Neural cell (in vitro differentiated cells): ENCODE results near the gene LRFN5. TPM values are rescaled to one million over a fixed set of nuclear protein-coding genes. Genes with fewer than 3 reads are reported as not detected.
A peak's percentile ranks its signal among the peaks of the same experiment; 100 is the strongest.

Experiments used
- H2AFZ ChIP-seq: fragments of 200-600, 300-800 bp; sonication (generic), shearing (Covaris generic); 2 replicates; pipeline ENCODE4 v1.6.0; 2014; ENCODE audit warnings: low read depth, mild to moderate bottlenecking, antibody characterized with exemption, low read length, moderate library complexity
- H3F3A ChIP-seq: fragments of 200-600 bp; shearing (Covaris generic); 2 replicates; pipeline ENCODE4 v1.6.1; 2016; ENCODE audit warnings: mild to moderate bottlenecking, moderate library complexity, mixed read lengths, antibody characterized with exemption, low read length; ENCODE audit not compliant: insufficient read depth, poor library complexity, severe bottlenecking
- H3K27ac ChIP-seq: fragments of 200-600, 300-800 bp; sonication (generic), shearing (Covaris generic); 2 replicates; pipeline ENCODE4 v1.5.1; 2014; ENCODE audit warnings: mild to moderate bottlenecking, low read length, moderate library complexity
- H3K27me3 ChIP-seq: fragments of 300-800, 200-600 bp; sonication (generic), shearing (Covaris generic); 2 replicates; pipeline ENCODE4 v1.6.0; 2014; ENCODE audit warnings: mild to moderate bottlenecking, low read depth, low read length, moderate library complexity; ENCODE audit not compliant: insufficient read depth
- H3K36me3 ChIP-seq: fragments of 300-800, 200-600 bp; sonication (generic), shearing (Covaris generic); 2 replicates; pipeline ENCODE4 v1.5.1; 2014; ENCODE audit warnings: mild to moderate bottlenecking, antibody characterized with exemption, low read length, moderate library complexity; ENCODE audit not compliant: insufficient read depth
- H3K4me2 ChIP-seq: fragments of 300-800, 200-600 bp; sonication (generic), shearing (Covaris generic); 2 replicates; pipeline ENCODE4 v1.6.0; 2014; ENCODE audit warnings: mild to moderate bottlenecking, low read length
- H3K4me3 ChIP-seq: fragments of 300-800, 200-600 bp; sonication (generic), shearing (Covaris generic); 2 replicates; pipeline ENCODE4 v1.5.1; 2014; ENCODE audit warnings: mild to moderate bottlenecking, low read length, moderate library complexity
- H3K79me2 ChIP-seq: fragments of 200-600 bp; shearing (Covaris generic); replicated peaks from 2 replicates; pipeline ENCODE4 v1.6.0; 2014; ENCODE audit warnings: mild to moderate bottlenecking, low read length, moderate library complexity; ENCODE audit not compliant: insufficient read depth
- H3K9ac ChIP-seq: fragments of 300-800, 200-600 bp; sonication (generic), shearing (Covaris generic); 2 replicates; pipeline ENCODE4 v1.6.1; 2016; ENCODE audit warnings: mild to moderate bottlenecking, low read length, mixed read lengths
- H3K9me2 ChIP-seq: fragments of 200-600 bp; shearing (Covaris generic); 2 replicates; pipeline ENCODE4 v1.6.1; 2016; ENCODE audit warnings: mild to moderate bottlenecking, low read length, mixed read lengths; ENCODE audit not compliant: insufficient read depth
- H3K9me3 ChIP-seq: fragments of 200-600, 300-800 bp; sonication (generic), shearing (Covaris generic); 2 replicates; pipeline ENCODE4 v1.6.1; 2016; ENCODE audit warnings: mild to moderate bottlenecking, mixed run types, low read length, moderate library complexity, mixed read lengths
- H4K20me1 ChIP-seq: fragments of 200-600 bp; shearing (Covaris generic); 2 replicates; pipeline ENCODE4 v1.6.1; 2016; ENCODE audit warnings: mild to moderate bottlenecking, mixed run types; ENCODE audit not compliant: insufficient read depth
- CTCF ChIP-seq: fragments of 450-650 bp; IDR thresholded peaks from 2 replicates; pipeline ENCODE4 v1.5.1; 2014; ENCODE audit warnings: antibody characterized with exemption, mild to moderate bottlenecking, moderate library complexity; ENCODE audit not compliant: poor library complexity, severe bottlenecking
- EP300 ChIP-seq: fragments of 450-650 bp; conservative IDR thresholded peaks from 2 replicates; pipeline ENCODE4 v1.6.1; 2014; ENCODE audit warnings: antibody characterized with exemption, mild to moderate bottlenecking, moderate library complexity; ENCODE audit not compliant: poor library complexity, severe bottlenecking
- EZH2 ChIP-seq: fragments of 200-600, 300-800 bp; shearing (Covaris generic), sonication (generic); IDR thresholded peaks from 2 replicates; pipeline ENCODE4 v1.6.1; 2014; ENCODE audit warnings: antibody characterized with exemption, low read length, borderline replicate concordance, mild to moderate bottlenecking; ENCODE audit not compliant: insufficient read depth, poor library complexity, severe bottlenecking
- MXI1 ChIP-seq: fragments of 450-650 bp; conservative IDR thresholded peaks from 2 replicates; pipeline ENCODE4 v1.6.1; 2014; ENCODE audit warnings: antibody characterized with exemption, mild to moderate bottlenecking; ENCODE audit not compliant: poor library complexity, severe bottlenecking
- POLR2AphosphoS5 ChIP-seq: IDR thresholded peaks from 2 replicates; pipeline ENCODE4 v1.6.1; 2012
- RAD21 ChIP-seq: fragments of 450-650 bp; conservative IDR thresholded peaks from 2 replicates; pipeline ENCODE4 v1.6.1; 2014; ENCODE audit warnings: antibody characterized with exemption, mild to moderate bottlenecking, moderate library complexity
- REST ChIP-seq: IDR thresholded peaks from 2 replicates; pipeline ENCODE4 v1.6.1; 2012; ENCODE audit warnings: borderline replicate concordance
- SMC3 ChIP-seq: fragments of 450-650 bp; conservative IDR thresholded peaks from 2 replicates; pipeline ENCODE4 v1.6.1; 2014; ENCODE audit warnings: antibody characterized with exemption, mild to moderate bottlenecking, moderate library complexity; ENCODE audit not compliant: poor library complexity
- TAF1 ChIP-seq: IDR thresholded peaks from 2 replicates; pipeline ENCODE4 v1.6.1; 2012; ENCODE audit warnings: low read depth
- polyA plus RNA-seq: library from polyadenylated mRNA; depleted of rRNA; stranded (reverse); fragments of >200 nt; gene quantifications from 2 replicates; pipeline ENCODE4 v1.2.3, GENCODE V29; 2014

LRFN5 gene
- polyA plus RNA-seq, 1 donor from 2014 or later: 24.5 TPM

GRCh38 chr14:41925409-41925808 is 318.7 kb downstream of the LRFN5 start:
- no peaks in the 10 kb centered on the region for H3F3A ChIP-seq
- no peaks in the 10 kb centered on the region for H3K27me3 ChIP-seq

GRCh38 chr14:41950428-41951151 is 343.9 kb downstream of the LRFN5 start:
- Histone ChIP-seq H3K9me2 (no peaks in the 10 kb centered on the region), H4K20me1 (no peaks in the 10 kb centered on the region), H3K4me3 (no peak overlapping the region), H3K36me3 (no peaks in the 10 kb centered on the region), H3F3A (no peaks in the 10 kb centered on the region), H3K9me3 (no peaks in the 10 kb centered on the region), H3K9ac (no peak overlapping the region), H3K27me3 (no peaks in the 10 kb centered on the region), H2AFZ (no peak overlapping the region), H3K4me2 (no peak overlapping the region), H3K79me2 (no peaks in the 10 kb centered on the region), H3K27ac (no peak overlapping the region)
- TF ChIP-seq POLR2AphosphoS5: no peak
- no peak for TF ChIP-seq RAD21
- TF ChIP-seq EP300: no peak
- TF ChIP-seq CTCF: no peak
- TF ChIP-seq TAF1: no peak
- TF ChIP-seq EZH2: no peak
- TF ChIP-seq MXI1: no peak
- no peak for TF ChIP-seq SMC3

More at GRCh38 chr14:41925409-41925808, 318.7 kb downstream of the LRFN5 start:
- Histone ChIP-seq H3K79me2 (no peaks in the 10 kb centered on the region), H3K9ac (no peak overlapping the region), H3K9me3 (no peaks in the 10 kb centered on the region), H3K27ac (no peak overlapping the region), H3K4me2 (no peak overlapping the region), H4K20me1 (no peaks in the 10 kb centered on the region), H3K36me3 (no peaks in the 10 kb centered on the region), H3K4me3 (no peak overlapping the region), H3K9me2 (no peaks in the 10 kb centered on the region), H2AFZ (no peak overlapping the region)
- peak; percentile 69 for TF ChIP-seq CTCF
- no peak for TF ChIP-seq MXI1
- no peak for TF ChIP-seq EP300
- TF ChIP-seq RAD21: peak; percentile 72
- TF ChIP-seq POLR2AphosphoS5: no peak
- no peak for TF ChIP-seq EZH2
- peak; percentile 72 for TF ChIP-seq SMC3
- no peak for TF ChIP-seq REST
- no peak for TF ChIP-seq TAF1
